Osteocyte (in vitro differentiated cells): Measurements from ENCODE around the gene OR2A12. TPM values are rescaled to one million over a fixed set of nuclear protein-coding genes. Genes with fewer than 3 reads are reported as not detected.

Source experiments
- DNase-seq: peaks from one replicate; pipeline ENCODE4 v3.0.0; 2021; ENCODE audit warnings: mixed read lengths; ENCODE audit not compliant: unreplicated experiment; ENCODE audit errors: extremely low spot score
- H3K27ac Mint-ChIP-seq: one replicate; pipeline ENCODE4 v1.8.0; 2021; ENCODE audit warnings: mild to moderate bottlenecking, mixed read lengths; ENCODE audit not compliant: unreplicated experiment
- H3K27me3 Mint-ChIP-seq: one replicate; pipeline ENCODE4 v1.8.0; 2021; ENCODE audit warnings: mixed read lengths; ENCODE audit not compliant: unreplicated experiment
- H3K36me3 Mint-ChIP-seq: one replicate; pipeline ENCODE4 v1.8.0; 2021; ENCODE audit warnings: mixed read lengths; ENCODE audit not compliant: unreplicated experiment
- H3K4me1 Mint-ChIP-seq: one replicate; pipeline ENCODE4 v1.8.0; 2021; ENCODE audit warnings: mixed read lengths; ENCODE audit not compliant: unreplicated experiment
- H3K4me3 Mint-ChIP-seq: one replicate; pipeline ENCODE4 v1.8.0; 2021; ENCODE audit warnings: mild to moderate bottlenecking, moderate library complexity, mixed read lengths; ENCODE audit not compliant: unreplicated experiment
- H3K9me3 Mint-ChIP-seq: one replicate; pipeline ENCODE4 v1.8.0; 2021; ENCODE audit warnings: mixed read lengths; ENCODE audit not compliant: unreplicated experiment
- total RNA-seq: library from RNA; stranded (reverse); gene quantifications from 2 replicates; pipeline ENCODE4 v1.2.1, GENCODE V29; 2021
- TF ChIP-seq, protein P1 (sequence below): fragments of 200-600 bp; sonication (generic); IDR thresholded peaks from 2 replicates; pipeline ENCODE4 v1.5.0; 2021; ENCODE audit warnings: antibody characterized with exemption, mild to moderate bottlenecking, moderate library complexity

The OR2A12 gene
- total RNA-seq, 1 donor from 2014 or later: not detected

DNA sequence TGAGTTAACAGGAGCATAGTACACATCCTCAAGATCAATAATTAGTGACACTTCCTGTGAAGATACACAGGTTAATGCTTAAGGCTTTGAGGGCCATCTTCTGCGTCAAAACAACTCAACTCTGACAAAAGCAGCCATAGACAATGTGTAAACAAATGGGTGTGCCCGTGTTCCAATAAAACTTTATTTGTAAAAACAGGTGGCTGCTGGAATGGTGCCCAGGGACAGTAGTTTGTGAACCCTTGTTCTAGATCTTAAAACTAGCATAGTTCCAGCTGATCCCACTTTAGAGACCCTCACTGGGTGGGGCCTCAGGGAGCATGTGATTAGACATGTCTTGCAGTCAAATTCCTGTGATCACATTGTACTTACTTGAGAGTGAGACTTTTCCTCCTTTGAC, 44.7 kb downstream of the OR2A12 start:
- H3K27ac Mint-ChIP-seq: no peak overlapping the region
- no peak for DNase-seq
- H3K9me3 Mint-ChIP-seq: no peaks in the 10 kb centered on the region
- TF ChIP-seq, protein P1, sequence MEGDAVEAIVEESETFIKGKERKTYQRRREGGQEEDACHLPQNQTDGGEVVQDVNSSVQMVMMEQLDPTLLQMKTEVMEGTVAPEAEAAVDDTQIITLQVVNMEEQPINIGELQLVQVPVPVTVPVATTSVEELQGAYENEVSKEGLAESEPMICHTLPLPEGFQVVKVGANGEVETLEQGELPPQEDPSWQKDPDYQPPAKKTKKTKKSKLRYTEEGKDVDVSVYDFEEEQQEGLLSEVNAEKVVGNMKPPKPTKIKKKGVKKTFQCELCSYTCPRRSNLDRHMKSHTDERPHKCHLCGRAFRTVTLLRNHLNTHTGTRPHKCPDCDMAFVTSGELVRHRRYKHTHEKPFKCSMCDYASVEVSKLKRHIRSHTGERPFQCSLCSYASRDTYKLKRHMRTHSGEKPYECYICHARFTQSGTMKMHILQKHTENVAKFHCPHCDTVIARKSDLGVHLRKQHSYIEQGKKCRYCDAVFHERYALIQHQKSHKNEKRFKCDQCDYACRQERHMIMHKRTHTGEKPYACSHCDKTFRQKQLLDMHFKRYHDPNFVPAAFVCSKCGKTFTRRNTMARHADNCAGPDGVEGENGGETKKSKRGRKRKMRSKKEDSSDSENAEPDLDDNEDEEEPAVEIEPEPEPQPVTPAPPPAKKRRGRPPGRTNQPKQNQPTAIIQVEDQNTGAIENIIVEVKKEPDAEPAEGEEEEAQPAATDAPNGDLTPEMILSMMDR: no peak
- peaks cover 8% of the 10 kb centered on the region for H3K27me3 Mint-ChIP-seq
- H3K4me3 Mint-ChIP-seq: no peak overlapping the region
- H3K36me3 Mint-ChIP-seq: no peaks in the 10 kb centered on the region
- no peaks in the 10 kb centered on the region for H3K4me1 Mint-ChIP-seq

DNA sequence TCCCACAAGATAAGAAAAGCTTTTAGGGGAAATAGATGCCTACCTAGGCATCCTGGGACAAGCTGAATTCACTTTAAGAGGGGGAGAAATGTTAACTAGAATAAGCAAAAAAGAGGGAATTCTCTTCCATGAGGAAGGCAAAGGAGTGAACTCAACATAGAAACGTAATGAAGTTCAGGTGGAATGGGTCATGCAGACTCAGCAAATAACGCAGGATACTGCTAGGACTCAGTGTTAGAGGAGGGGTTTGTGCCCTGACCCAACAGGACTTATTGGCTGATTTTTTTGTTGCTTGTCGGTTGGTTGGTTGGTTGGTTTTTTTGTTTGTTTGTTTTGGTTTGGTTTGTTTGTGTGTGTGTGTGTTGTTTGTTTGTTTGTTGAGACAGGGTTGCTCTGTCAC, 46.2 kb downstream of the OR2A12 start:
- no peaks in the 10 kb centered on the region for H3K9me3 Mint-ChIP-seq
- H3K4me1 Mint-ChIP-seq: no peaks in the 10 kb centered on the region
- no peaks in the 10 kb centered on the region for H3K36me3 Mint-ChIP-seq
- no peak overlapping the region for H3K4me3 Mint-ChIP-seq
- H3K27me3 Mint-ChIP-seq: peaks cover 2% of the 10 kb centered on the region
- DNase-seq: no peak
- H3K27ac Mint-ChIP-seq: no peak overlapping the region
- TF ChIP-seq, protein P1: no peak

DNA sequence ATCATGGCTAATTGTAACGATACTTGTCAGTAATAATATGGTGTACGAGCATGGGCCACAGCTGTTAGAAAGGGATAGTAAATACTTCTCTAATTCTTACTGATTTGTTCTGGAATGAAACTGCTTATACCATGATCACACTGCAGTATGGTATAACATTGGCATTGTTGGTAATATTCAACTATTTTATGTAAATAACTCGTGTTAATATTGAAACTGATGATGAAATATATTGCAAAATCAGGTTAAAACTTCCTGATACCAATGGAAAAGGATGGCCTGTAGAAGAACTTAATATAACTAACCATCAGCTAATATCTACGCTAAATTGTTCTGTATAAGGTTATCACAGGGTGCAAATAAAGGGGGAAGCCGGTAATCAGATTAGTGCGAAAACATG, 47.2 kb downstream of the OR2A12 start:
- Mint-ChIP-seq H3K36me3 (no peaks in the 10 kb centered on the region), H3K27ac (no peak overlapping the region), H3K4me1 (no peaks in the 10 kb centered on the region), H3K9me3 (no peaks in the 10 kb centered on the region), H3K27me3 (no peaks in the 10 kb centered on the region), H3K4me3 (no peak overlapping the region)
- no peak for DNase-seq
- TF ChIP-seq, protein P1: no peak

DNA sequence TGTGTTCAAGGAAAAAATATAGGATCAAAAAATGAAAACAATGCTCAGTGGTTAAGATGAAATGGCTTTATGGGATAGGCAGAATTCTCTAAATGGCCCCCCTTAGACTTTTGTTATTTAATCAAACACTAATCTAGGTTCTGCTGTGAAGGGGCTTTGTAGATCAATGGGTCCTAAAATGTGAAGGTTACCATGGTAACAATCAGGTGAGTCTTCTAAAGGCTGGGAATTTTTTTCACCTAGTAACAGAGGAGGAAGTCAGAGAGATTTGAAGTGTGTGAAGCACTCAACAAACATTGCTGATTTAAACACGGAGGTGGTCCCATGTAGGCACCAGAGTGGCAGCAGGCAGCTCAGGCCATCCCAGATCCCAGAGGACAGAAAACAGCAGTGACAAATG, 48.0 kb downstream of the OR2A12 start:
- TF ChIP-seq, protein P1: no peak
- no peak for DNase-seq
- Mint-ChIP-seq H3K27ac (no peak overlapping the region), H3K36me3 (no peaks in the 10 kb centered on the region), H3K4me1 (no peaks in the 10 kb centered on the region), H3K4me3 (no peak overlapping the region), H3K27me3 (no peaks in the 10 kb centered on the region), H3K9me3 (no peaks in the 10 kb centered on the region)

DNA sequence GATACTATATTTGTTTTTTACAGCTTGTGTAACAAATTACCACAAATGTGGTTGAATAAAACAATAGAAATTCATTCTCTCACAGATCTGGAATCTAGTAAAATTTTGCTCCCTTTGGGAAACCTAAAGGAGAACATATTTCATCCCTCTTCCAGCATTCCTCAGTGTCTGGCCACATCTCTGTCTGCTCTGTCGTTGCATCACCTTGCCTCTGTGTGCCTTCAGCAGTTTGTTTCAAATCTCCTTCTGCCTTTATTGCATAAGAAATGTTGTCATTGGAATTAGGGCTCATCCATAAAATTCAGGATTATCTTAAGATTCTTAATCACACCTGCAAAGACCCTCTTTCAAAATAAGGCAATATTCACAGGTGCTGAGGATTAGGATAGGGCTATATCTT, 51.4 kb downstream of the OR2A12 start:
- no peak overlapping the region for H3K27ac Mint-ChIP-seq
- TF ChIP-seq, protein P1: no peak
- no peaks in the 10 kb centered on the region for H3K9me3 Mint-ChIP-seq
- H3K4me1 Mint-ChIP-seq: no peaks in the 10 kb centered on the region
- DNase-seq: no peak
- H3K4me3 Mint-ChIP-seq: no peak overlapping the region
- H3K36me3 Mint-ChIP-seq: no peaks in the 10 kb centered on the region
- H3K27me3 Mint-ChIP-seq: peaks cover 3% of the 10 kb centered on the region
